ENCODE results near the gene HOXB1. TPM values are rescaled to one million over a fixed set of nuclear protein-coding genes. Genes with fewer than 3 reads are reported as not detected.

Gene HOXB1
- total and polyA plus RNA-seq, 2 of the 8 experiments (the other 6 are each of a cell fraction or from before 2014, with no cell fraction given) = not detected

DNA sequence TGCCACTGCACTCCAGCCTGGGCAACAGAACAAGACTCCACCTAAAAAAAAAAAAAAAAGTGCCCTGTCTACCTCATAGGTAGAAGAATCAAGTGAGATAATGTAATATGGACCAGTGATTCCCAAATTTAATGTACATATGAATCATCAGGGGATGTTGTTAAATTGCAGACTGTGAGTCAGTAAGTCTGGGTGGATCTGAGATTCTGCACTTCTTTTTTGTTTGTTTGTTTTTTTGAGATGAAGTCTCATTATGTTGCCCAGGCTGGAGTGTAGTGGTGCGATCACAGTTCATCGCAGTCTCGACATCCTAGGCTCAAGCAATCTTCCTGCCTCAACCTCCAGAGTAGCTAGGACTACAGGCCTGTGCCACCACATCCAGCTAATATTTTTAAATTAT lies 31.6 kb downstream of the HOXB1 start:
- Histone ChIP-seq H3K18ac (ENCODE audit: extremely low read depth, low read length) (no peak overlapping the region), H3K56ac (replicated peaks; ENCODE audit: insufficient read length, low read depth, low read length) (no peak overlapping the region), H3K36me3 (ENCODE audit: control insufficient read depth in 2 of 4, insufficient read depth in 4 of 4, low read length in 3 of 4) (no peaks in the 10 kb centered on the region), H3K79me1 (ENCODE audit: low read depth, low read length) (no peaks in the 10 kb centered on the region), H3K27ac (ENCODE audit: low read depth, low read length) (no peak overlapping the region), H3K4me3 (ENCODE audit: extremely low read depth in 1 of 4, insufficient read depth in 2 of 4, low read depth in 3 of 4, low read length in 4 of 4) (no peak overlapping the region), H4K20me1 (replicated peaks in 1 of 2; ENCODE audit: control insufficient read depth in 1 of 2, insufficient read depth in 2 of 2, low read length in 2 of 2) (no peaks in the 10 kb centered on the region), H4K5ac (ENCODE audit: insufficient read length, low read depth, low read length) (no peak overlapping the region), H3K27me3 (replicated peaks in 1 of 4; ENCODE audit: control insufficient read depth in 3 of 4, extremely low read depth in 1 of 4, insufficient read depth in 3 of 4, low read length in 3 of 4) (peaks cover 0 to 26% (median 19%) of the 10 kb centered on the region in 4 experiments; a peak in 5 of 7 replicates), H3K4me1 (replicated peaks in 1 of 4; ENCODE audit: control insufficient read depth in 3 of 4, insufficient read depth in 4 of 4, low read length in 3 of 4) (peaks cover 0 to 4% (median 2%) of the 10 kb centered on the region in 4 experiments; a peak in 3 of 7 replicates), H3K79me2 (ENCODE audit: control insufficient read depth in 1 of 2, insufficient read depth in 2 of 2, low read length in 2 of 2) (no peaks in the 10 kb centered on the region), H3K9ac (replicated peaks in 1 of 4; ENCODE audit: extremely low read depth in 1 of 4, low read depth in 3 of 4, low read length in 3 of 4) (no peak overlapping the region), H3K4me2 (ENCODE audit: insufficient read depth in 1 of 2, low read depth in 2 of 2, low read length in 2 of 2) (no peak overlapping the region), H2BK5ac (ENCODE audit: low read depth, low read length) (no peak overlapping the region), H2BK20ac (ENCODE audit: low read length) (no peak overlapping the region), H2AK5ac (ENCODE audit: low read depth, low read length) (no peak overlapping the region; the same call in 1 of the 2 replicates), H3K9me3 (ENCODE audit: insufficient read depth in 2 of 2, low read depth in 1 of 2, low read length in 1 of 2) (no peaks in the 10 kb centered on the region), H3K23me2 (ENCODE audit: low read depth, low read length) (no peaks in the 10 kb centered on the region), H4K8ac (ENCODE audit: extremely low read depth, insufficient read depth, low read length) (no peak overlapping the region), H3K14ac (ENCODE audit: insufficient read length) (no peak overlapping the region), H2BK120ac (replicated peaks; ENCODE audit: low read depth, low read length) (no peak overlapping the region), H3K4ac (replicated peaks; ENCODE audit: insufficient read length, low read depth, low read length) (no peak overlapping the region), H2BK12ac (ENCODE audit: low read depth, low read length) (no peak overlapping the region), H3K23ac (ENCODE audit: insufficient read length) (no peak overlapping the region), H2AFZ (ENCODE audit: low read length) (no peak overlapping the region), H2BK15ac (ENCODE audit: low read length) (no peak overlapping the region), H4K91ac (replicated peaks; ENCODE audit: insufficient read length, low read length) (no peak overlapping the region)
- CTCF ChIA-PET (ENCODE audit: partially characterized antibody) = interaction anchor here (0.8 to 2.8 kb wide), 8 partner anchors 14 to 192 kb away, joined by 3 to 15 read pairs (median 4); no protein-coding TSS in a partner anchor
- POLR2A ChIA-PET (ENCODE audit: partially characterized antibody) = no interaction called here
- DNase-seq (ENCODE audit: low read depth in 1 of 2, low spot score in 2 of 2) (no peak), FAIRE-seq (no peak)
- TF ChIP-seq, protein P1, sequence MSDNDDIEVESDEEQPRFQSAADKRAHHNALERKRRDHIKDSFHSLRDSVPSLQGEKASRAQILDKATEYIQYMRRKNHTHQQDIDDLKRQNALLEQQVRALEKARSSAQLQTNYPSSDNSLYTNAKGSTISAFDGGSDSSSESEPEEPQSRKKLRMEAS (IDR thresholded peaks at IDR 0.05) = no peak
- TF ChIP-seq EGR1 (IDR thresholded peaks at IDR 0.05; ENCODE audit: borderline replicate concordance, low read depth, low read length) = no peak
- TF ChIP-seq POU5F1 (IDR thresholded peaks at IDR 0.05; ENCODE audit: low read depth, low read length) = no peak
- TF ChIP-seq SAP30 (IDR thresholded peaks at IDR 0.05; ENCODE audit: insufficient read depth, insufficient replicate concordance, low read length) = no peak
- 92% methylated on average over 3 of the region's 3 CpGs; no CpG with 5 or more reads in 1 of the 2 experiments for WGBS, 2 experiments (ENCODE audit: extremely low coverage in 1 of 2, insufficient coverage in 1 of 2, insufficient read length in 1 of 2, insufficient replicate concordance in 2 of 2, low coverage in 1 of 2, low lambda C conversion rate in 2 of 2, missing lambda C conversion rate in 1 of 2)
